Hepatic stellate cell (primary cell): ENCODE results near the gene GARRE1.
"Not testable (repeated sequence)": the region's sequence is repeated elsewhere in the genome, so short reads cannot be mapped to it uniquely, and the experiment has no call there.

Source experiments
- DNase-seq: peaks from one replicate; pipeline ENCODE4 v3.0.0; 2011; ENCODE audit warnings: low spot score

GARRE1 gene

GRCh38 chr19:34232566-34233481 is 21.5 kb upstream of the GARRE1 start:
- peak; percentile 83 for DNase-seq

- no peak for DNase-seq
Measured at GRCh38 chr19:34235425-34235940, 18.9 kb upstream of the GARRE1 start.

DNA sequence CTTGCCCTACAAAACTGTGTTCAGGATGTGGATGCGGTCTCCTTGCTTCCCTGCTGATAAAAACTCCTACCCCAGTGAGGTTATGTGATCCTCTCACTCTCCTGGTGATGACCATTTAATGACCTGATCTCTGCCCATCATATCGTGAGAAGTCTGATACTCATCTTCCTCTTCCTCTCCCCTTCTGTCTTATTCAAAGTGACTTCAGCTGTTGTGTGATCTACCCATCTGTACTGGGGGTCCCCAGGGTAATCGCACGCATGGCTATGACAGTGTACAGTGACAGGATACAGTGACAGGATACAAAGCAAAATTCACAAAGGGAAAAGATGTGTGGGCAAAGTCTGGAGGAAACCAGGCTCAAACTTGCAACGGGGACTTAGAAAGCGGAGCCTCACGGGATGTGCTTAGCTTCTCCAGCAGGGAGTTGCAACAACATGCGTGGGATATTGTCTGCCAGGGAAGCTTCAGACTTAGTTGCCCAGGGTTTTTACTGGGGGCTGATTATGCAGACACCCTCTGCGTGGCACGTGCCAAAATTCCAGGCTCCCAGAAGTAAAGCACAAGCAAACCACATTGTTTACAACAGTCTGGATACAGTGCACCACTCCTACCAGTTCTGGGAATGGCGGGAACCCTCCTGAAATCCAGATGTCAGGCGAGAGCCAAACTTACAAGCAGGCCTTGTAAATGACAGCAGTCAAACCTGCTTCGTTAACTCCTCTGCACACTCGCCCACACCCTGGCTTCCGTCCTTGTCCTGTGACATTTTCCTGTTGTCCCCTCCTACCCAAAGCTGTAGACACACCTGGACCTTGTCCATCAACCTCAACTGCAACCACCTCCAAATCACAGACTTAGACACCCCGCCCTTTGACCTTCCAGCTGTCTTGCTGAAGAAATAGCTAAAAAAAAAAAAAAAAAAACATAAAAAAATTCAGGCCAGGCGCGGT is 18.0 kb upstream of the GARRE1 start:
- no peak for DNase-seq

GRCh38 chr19:34237283-34237682 is 17.1 kb upstream of the GARRE1 start:
- no peak for DNase-seq

GRCh38 chr19:34237939-34238338 is 16.4 kb upstream of the GARRE1 start:
- no peak for DNase-seq

DNA sequence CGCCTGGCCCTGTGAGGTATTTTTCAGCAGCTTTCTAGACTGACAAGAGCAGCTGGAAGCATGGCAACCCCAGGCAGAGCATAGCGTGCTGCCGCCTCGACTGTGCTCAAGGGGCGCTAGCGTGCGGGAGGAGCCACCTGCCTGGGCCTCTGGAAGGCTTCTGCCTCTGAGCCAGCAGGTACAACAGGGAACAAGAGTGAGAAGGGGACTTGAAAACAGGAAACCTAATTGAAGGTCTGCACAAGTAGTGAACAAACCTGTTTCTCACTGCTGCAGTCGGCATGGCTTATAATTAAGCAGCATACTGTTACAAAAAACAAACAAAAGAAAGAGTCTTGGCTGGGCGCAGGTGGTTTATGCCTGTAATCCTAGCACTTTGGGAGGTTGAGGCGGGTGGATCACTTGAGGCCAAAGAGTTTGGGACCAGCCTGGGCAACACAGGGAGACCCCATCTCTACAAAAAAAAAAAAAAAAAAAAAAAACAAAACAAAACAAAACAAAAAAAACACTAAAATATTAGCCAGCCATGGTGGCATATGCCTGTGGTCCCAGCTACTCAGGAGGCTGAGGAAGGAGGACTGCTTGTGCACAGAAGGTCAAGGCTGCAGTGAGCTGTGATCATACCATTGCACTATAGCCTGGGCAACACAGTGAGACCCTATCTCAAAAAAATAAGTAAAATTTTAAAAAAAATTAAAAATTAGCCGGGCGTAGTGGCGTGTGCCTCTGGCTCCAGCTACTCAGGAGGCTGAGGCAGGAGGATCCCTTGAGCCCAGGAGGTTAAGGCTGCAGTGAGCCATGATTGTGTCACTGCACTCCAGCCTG is 12.6 kb upstream of the GARRE1 start:
- no peak for DNase-seq

GRCh38 chr19:34243138-34243875 is 11.0 kb upstream of the GARRE1 start:
- peak; percentile 57 for DNase-seq

GRCh38 chr19:34243876-34244578 is 10.3 kb upstream of the GARRE1 start:
- DNase-seq = no peak

- peak; percentile 69 for DNase-seq
Measured at GRCh38 chr19:34244611-34245299, 9.6 kb upstream of the GARRE1 start.

DNA sequence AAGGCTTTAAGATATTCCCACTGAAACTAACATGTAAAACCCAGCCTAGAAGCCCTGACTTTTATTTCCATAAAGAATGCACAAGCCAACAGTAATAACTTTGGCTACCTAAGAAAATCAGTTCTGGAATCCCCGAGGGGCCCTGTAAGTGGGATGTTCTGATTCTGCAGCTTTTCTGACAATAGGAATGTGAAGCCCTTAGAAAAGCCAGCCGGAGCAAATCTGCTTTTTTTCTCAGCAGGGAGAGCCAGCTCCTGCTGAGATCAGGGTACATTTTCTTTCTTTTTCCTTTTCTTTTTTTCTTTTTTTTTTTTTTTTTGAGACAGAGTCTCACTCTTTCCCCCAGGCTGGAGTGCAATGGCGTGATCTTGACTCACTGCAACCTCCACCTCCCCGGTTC is 8.0 kb upstream of the GARRE1 start:
- DNase-seq = no peak

- no peak for DNase-seq
Measured at GRCh38 chr19:34248941-34249340, 5.4 kb upstream of the GARRE1 start.

DNA sequence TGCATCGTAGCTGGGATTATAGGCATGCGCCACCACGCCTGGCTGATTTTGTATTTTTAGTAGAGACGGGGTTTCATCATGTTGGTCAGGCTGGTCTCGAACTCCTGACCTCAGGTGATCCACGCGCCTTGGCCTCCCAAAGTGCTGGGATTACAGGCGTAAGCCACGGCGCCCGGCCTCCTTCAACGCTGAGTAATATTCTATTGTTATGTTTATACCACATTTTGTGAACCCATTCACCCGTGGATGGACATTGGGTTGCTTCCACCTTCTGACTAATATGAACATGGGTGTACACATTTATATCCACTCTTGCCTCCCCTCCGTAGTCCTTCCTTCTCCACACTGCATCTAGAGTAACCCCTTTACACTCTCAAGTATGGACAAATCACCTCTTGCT is 1.2 kb upstream of the GARRE1 start:
- not testable (repeated sequence) for DNase-seq

- DNase-seq = not testable (repeated sequence)
Measured at GRCh38 chr19:34253681-34254045, 691 bp upstream of the GARRE1 start.

GRCh38 chr19:34254698-34255432 is 511 bp downstream of the GARRE1 start:
- DNase-seq = peak; percentile 46

DNA sequence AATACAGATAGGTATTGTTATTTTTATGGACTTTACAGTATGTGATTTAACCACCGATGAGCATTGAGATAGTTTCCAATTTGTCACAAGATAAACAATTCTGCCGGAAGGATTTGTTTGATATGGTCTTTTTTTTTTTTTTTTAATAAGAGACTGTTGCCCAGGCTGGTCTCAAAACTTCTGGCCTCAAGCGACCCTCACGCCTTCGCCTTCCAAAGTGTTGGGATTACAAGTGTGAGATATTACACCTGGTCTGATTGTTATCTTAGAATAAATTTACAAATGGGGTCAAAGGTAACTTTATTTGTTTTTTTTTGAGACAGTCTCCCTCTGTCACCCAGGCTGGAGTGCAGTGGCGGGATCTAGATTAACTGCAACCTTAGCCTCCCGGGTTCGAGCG is 1.2 kb downstream of the GARRE1 start:
- DNase-seq = no peak

- DNase-seq = no peak
Measured at GRCh38 chr19:34256835-34257558, 2.6 kb downstream of the GARRE1 start.

GRCh38 chr19:34257559-34257924 is 3.2 kb downstream of the GARRE1 start:
- no peak for DNase-seq

- no peak for DNase-seq
Measured at GRCh38 chr19:34259367-34260095, 5.2 kb downstream of the GARRE1 start.
